Muscle of back (tissue), 11 donors: Measurements from ENCODE around the gene PABPN1L. TPM values are rescaled to one million over a fixed set of nuclear protein-coding genes. Genes with fewer than 3 reads are reported as not detected.

Experiments
- DNase-seq, 3 donors: peaks; one replicate each; pipeline versions ENCODE4 v3.0.0 to v3.0.0-alpha.2; 2013
- polyA plus RNA-seq, 10 donors: library from polyadenylated mRNA; unstranded; fragments of 120-200 nt; gene quantifications; one replicate each; pipeline ENCODE4 v1.2.1, GENCODE V29; 2013; ENCODE audit not compliant: insufficient read length in 10 of 10

Gene PABPN1L
- polyA plus RNA-seq, 10 donors = 0.20 TPM; not detected in 9

GRCh38 chr16:88870608-88871348 is 4.3 kb upstream of the PABPN1L start:
- peak in 1 of 3 donors; percentile 54 for DNase-seq

- DNase-seq = no peak
Observed at GRCh38 chr16:88869673-88869980, 3.2 kb upstream of the PABPN1L start.

- no peak for DNase-seq
Observed at GRCh38 chr16:88868974-88869672, 2.7 kb upstream of the PABPN1L start.

GRCh38 chr16:88867581-88868246 is 1.3 kb upstream of the PABPN1L start:
- DNase-seq = no peak

DNA sequence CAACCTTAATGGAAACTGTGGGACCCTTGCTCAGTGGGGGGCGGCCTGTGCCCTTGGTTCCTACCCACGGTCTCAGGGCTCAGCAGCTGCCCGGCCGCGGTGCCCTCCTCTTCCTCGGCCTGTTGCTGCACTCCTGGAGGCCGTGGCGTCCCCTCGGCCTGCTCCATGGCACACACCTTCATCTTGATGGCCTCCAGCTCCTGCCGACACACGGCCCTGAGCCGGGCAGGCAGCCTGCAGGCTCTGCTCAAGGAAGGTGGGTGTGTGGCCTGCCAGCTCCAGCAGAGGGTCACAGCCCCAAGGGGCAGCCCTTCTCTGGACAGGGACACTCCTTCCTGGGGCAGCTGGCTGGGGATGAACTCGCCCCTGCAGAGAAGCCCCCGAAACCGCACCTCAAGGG is 718 bp downstream of the PABPN1L start:
- no peak for DNase-seq

- no peak for DNase-seq
Observed at GRCh38 chr16:88865310-88865709, 1.1 kb downstream of the PABPN1L start.

DNA sequence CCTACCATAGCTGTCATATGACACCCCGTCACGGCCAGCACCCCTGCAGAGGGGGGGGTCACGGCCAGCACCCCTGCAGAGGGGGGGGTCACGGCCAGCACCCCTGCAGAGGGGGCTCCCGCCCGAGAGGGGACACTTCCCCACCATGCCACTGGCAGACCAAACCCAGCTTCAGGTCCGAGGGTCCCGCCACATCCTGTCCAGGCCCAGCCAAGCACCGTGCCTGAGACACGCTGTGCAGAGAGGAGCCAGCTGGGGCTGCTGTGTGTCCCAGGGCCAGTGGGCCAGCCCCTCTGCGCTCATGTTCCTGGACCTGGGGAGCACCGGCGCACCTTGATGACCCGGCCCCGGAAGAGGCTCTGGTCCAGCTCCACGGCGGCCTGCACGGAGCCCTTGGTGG is 1.9 kb downstream of the PABPN1L start:
- no peak for DNase-seq

DNA sequence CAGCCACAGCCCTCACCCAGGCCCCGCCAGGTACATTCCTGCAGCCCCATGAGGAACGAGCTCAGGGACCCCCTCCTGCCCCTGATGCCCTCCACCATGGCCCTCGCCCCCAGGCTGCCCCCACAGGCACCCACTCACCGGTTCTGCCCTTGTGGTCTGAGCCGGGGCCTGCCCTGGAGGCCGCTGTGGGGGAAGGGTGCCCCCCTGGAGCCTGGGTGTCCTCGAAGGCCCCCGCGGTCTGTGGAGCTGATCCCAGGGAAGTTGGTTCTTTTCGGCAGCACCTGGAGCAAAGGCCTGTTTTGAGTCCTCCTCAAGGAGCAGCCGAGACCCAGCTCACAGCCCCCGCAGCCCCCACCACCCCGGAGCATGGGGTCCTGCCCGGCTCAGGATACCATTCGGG is 2.4 kb downstream of the PABPN1L start:
- no peak for DNase-seq

DNA sequence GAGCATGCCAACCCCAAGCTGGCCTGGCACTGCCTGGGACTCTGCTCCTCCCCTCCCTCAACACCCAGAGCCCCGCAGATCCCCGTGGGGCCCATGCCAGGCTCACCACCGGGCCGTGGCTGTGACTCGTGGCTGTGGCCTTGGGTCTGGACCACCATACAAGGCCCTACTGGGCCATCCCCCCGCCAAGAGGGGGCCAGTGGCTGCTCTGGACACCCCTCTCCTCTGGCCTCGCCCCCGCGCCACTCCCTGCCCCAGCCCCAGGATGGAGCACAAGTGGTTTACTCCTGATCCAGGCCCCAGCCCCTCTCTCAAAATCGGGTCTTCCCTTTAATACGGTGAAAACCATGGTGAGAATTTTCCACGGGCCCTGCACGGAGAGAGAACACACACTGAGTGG is 3.0 kb downstream of the PABPN1L start:
- no peak for DNase-seq

DNA sequence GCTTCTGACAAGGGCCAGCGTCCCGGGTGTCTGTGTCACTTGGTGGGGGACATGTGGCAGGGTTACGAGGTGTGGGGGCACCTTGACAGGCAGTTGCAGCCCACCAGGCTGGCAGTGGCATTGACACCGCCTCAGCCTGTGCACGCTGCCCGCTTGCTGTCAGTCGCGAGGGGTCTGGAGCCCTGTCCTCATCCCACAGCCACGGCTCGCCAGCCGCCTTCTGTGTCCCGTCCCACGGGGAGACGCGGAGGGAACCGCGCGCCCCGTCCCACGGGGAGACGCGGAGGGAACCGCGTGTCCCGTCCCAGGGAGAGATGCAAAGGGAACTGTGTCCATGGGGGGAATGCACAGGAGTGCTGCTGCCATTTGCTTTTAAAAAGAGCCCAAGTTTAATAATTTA is 3.5 kb downstream of the PABPN1L start:
- no peak for DNase-seq

DNA sequence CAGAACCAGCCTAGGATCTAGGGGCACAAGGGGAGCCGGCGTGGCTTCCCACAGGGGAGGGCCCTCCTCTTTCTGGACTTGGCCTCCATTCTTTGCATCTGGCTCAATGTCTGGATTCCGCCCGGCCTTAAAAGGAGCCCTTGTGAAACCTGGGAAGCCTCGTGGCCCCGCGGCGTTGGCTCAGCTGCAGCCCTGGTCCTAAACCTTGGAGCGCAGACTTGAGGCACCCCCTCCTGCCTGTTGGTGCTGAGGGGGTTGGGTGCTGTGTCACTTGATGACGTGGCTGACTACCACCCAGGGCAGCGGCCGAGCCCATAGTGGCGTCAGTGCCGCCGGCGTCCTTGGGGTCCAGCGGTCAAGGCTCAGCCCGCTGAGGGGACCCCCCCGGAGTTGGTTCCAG is 5.1 kb downstream of the PABPN1L start:
- no peak for DNase-seq

GRCh38 chr16:88859381-88860091 is 6.9 kb downstream of the PABPN1L start:
- DNase-seq = no peak

- peak; percentile 46 to 78 (median 63) for DNase-seq
Observed at GRCh38 chr16:88857728-88858339, 8.6 kb downstream of the PABPN1L start.

GRCh38 chr16:88856828-88857727 is 9.4 kb downstream of the PABPN1L start, which contains the start of the genes GALNS and TRAPPC2L:
Gene GALNS, minus strand, starts transcription at chr16:88856947. Its CDS starts 70 bp downstream, at chr16:88856877.
Gene TRAPPC2L, plus strand, starts transcription at chr16:88857127. Its CDS starts 24 bp downstream, at chr16:88857151.
- DNase-seq = peak; percentile 95 to 98 (median 97)

DNA sequence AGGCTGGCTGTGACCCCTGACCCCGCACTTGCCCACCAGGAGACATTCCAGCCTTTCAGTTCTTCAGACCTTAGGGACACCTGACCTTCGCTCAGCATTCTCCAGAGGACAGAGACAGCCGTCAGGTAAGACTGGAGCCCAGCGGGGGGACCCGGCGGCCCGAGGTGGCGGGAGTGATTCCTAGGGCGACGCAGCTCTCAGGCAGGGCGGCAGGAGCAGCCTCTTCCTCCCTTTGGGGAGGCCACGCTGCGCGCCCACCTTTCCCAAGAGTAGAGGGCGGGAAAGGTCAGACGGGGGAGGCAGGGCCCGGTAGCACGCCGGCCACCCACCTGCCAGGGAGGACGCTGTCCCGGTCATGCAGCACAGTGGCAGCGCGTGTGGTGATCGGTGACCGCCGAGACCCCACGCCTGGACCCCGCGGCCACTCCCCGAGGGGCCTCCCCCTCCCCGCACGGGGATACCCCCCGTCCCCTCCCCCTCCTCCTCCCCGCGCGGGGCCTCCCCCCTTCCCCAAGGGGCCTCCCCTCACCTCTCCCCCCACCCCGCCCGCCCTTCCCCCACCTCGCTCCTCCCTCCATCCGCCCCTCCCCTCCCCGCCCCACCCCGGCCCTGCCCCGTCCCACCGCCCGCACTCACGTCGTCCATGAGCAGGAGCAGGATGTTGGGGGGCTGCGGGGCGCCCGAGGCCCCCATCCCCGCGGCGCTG is 10.2 kb downstream of the PABPN1L start:
- no peak for DNase-seq

- no peak for DNase-seq
Observed at GRCh38 chr16:88855736-88856121, 10.7 kb downstream of the PABPN1L start.

DNA sequence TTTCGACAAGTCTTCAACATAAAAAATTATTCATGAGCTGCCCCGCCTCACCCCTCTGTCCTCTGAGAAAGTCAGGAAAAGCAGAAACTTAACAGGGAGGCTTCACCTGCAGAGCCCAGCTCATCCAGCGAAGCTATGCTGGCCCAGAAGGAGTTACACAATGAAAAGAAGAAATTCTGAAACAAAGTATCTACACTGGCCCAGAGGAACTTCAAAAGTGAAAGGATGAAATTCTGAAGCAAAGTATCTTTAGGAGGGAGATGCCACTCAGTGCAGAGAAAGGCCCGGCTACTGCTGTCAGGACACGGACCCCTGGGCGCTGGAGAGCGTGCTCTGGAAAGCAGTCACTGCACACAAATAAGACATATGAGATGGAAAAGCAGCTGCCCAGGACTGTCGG is 11.3 kb downstream of the PABPN1L start:
- no peak for DNase-seq

GRCh38 chr16:88854306-88855111 is 12.0 kb downstream of the PABPN1L start:
- DNase-seq = no peak

DNA sequence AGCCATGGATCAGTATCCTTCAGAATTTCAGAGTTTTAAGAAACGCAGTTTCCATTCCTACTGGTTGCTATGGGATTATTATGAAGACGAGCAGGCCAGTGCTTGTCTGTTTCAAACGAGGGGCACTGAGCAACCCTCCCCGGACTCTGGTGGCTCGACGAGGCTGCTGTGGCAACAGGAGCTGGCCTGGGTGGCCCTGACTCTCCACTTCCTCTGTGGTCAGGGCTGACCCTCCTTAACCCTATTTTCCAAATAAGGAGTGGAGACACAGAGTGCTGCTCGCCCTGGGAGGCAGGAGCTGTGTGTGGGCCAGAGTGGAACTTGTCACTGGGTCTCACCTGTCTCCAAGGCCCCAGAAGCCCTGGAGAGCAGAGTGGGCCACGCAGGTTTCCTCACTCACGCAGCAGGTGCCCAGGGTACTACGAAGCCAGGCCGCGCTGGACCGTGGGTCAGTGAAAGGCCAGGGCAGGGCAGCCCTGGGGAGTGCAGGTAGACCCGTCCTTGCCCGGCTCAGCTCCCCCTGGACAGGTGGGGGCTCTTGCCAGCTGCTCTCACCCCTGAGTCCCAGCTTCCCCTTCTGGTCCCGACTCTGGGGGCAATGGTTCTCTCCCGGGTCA is 13.0 kb downstream of the PABPN1L start:
- no peak for DNase-seq
